HL-60 (cell line): ENCODE results near the gene AQP12A.
"Not testable (repeated sequence)": the region's sequence is repeated elsewhere in the genome, so short reads cannot be mapped to it uniquely, and the experiment has no call there.

ENCODE experiments used
- DNase-seq, 2 experiments: peaks; one replicate each; pipeline ENCODE4 v3.0.0-alpha.2; 2010 to 2020; ENCODE audit warnings: low read depth in 1 of 2, low spot score in 1 of 2
- H3K27ac ChIP-seq: fragments of 250-450 bp; sonication (Bioruptor Pico); replicated peaks from 2 replicates; pipeline ENCODE4 v1.5.1; 2020; ENCODE audit warnings: mild to moderate bottlenecking, moderate library complexity
- H3K27me3 ChIP-seq: fragments of 250-450 bp; sonication (Bioruptor Pico); 2 replicates; pipeline ENCODE4 v1.5.1; 2021; ENCODE audit warnings: mild to moderate bottlenecking, moderate library complexity; ENCODE audit not compliant: insufficient read depth, poor library complexity, severe bottlenecking
- H3K4me3 ChIP-seq: replicated peaks from 2 replicates; pipeline ENCODE4 v1.5.1; 2011; ENCODE audit warnings: mild to moderate bottlenecking, control low read depth, low read length; ENCODE audit not compliant: insufficient read depth
- CTCF ChIP-seq: IDR thresholded peaks from one replicate; pipeline ENCODE4 v1.5.1; 2011; ENCODE audit warnings: low read length, control low read depth, inconsistent platforms; ENCODE audit not compliant: insufficient read depth
- GABPA ChIP-seq: IDR thresholded peaks from 2 replicates; pipeline ENCODE4 v1.6.1; 2012; ENCODE audit warnings: low read depth
- POLR2AphosphoS5 ChIP-seq: IDR thresholded peaks from 2 replicates; pipeline ENCODE4 v1.6.1; 2012; ENCODE audit warnings: low read depth
- REST ChIP-seq: IDR thresholded peaks from 2 replicates; pipeline ENCODE4 v1.6.1; 2012; ENCODE audit warnings: low read depth; ENCODE audit not compliant: insufficient replicate concordance
- SPI1 ChIP-seq: IDR thresholded peaks from 2 replicates; pipeline ENCODE4 v1.6.1; 2012; ENCODE audit warnings: low read depth, mild to moderate bottlenecking, borderline replicate concordance

AQP12A gene

GRCh38 chr2:240689975-240690374, 1.7 kb upstream of the AQP12A start:
- Histone ChIP-seq H3K27ac (no peak overlapping the region), H3K4me3 (no peak overlapping the region), H3K27me3 (no peaks in the 10 kb centered on the region)
- no peak for TF ChIP-seq POLR2AphosphoS5
- TF ChIP-seq SPI1 = no peak
- no peak for TF ChIP-seq REST
- no peak for TF ChIP-seq GABPA
- no peak for TF ChIP-seq CTCF
- no peak for DNase-seq

DNA sequence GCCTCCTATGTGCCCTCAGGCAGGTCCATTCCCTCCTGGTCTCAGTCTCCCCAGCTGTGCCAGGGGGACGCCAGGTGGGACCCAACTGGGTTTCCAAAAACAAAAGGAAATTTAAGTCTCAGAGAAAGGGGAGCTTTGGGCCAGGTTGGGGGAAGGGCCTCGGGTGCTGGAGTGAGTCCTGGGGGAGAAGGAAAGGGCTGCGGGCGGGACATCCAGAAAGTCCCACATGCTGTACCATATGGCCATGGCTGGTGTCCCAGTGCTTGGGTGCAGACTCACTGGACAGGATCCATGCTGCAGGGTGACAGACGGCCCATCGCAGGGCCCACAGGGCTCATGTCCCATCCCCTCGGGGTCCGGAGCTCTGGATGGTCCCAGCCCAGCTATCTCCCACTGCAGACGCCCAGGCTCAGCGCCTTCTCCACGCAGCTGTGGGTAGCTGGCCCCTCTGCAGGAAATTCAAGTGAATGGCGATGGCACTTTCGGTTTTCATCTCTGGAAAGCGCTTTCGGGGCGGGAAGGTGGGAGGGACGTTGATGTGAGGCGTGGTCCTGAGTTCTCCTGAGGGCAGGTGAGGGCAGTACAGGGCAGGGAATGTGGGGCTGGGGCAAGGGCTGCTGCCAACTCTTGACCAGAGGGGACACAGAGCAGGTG, 1.1 kb upstream of the AQP12A start:
- H3K27me3 ChIP-seq, DNase-seq, H3K27ac ChIP-seq, H3K4me3 ChIP-seq: not testable (repeated sequence)

- not testable (repeated sequence) for H3K27ac ChIP-seq
Measured at GRCh38 chr2:240691075-240691427, 615 bp upstream of the AQP12A start.

GRCh38 chr2:240692583-240693561, 1.2 kb downstream of the AQP12A start:
- not testable (repeated sequence) for DNase-seq, H3K4me3 ChIP-seq, H3K27me3 ChIP-seq, H3K27ac ChIP-seq

More at GRCh38 chr2:240691075-240691427, 615 bp upstream of the AQP12A start:
- DNase-seq, H3K4me3 ChIP-seq, H3K27me3 ChIP-seq: not testable (repeated sequence)

- DNase-seq, H3K4me3 ChIP-seq, H3K27ac ChIP-seq, H3K27me3 ChIP-seq: not testable (repeated sequence)
Measured at GRCh38 chr2:240694304-240694703, 2.6 kb downstream of the AQP12A start.

GRCh38 chr2:240695593-240695992, 3.9 kb downstream of the AQP12A start:
- H3K27me3 ChIP-seq, DNase-seq, H3K4me3 ChIP-seq, H3K27ac ChIP-seq: not testable (repeated sequence)

GRCh38 chr2:240696469-240696868, 4.8 kb downstream of the AQP12A start:
- not testable (repeated sequence) for H3K27me3 ChIP-seq, DNase-seq, H3K4me3 ChIP-seq, H3K27ac ChIP-seq

DNA sequence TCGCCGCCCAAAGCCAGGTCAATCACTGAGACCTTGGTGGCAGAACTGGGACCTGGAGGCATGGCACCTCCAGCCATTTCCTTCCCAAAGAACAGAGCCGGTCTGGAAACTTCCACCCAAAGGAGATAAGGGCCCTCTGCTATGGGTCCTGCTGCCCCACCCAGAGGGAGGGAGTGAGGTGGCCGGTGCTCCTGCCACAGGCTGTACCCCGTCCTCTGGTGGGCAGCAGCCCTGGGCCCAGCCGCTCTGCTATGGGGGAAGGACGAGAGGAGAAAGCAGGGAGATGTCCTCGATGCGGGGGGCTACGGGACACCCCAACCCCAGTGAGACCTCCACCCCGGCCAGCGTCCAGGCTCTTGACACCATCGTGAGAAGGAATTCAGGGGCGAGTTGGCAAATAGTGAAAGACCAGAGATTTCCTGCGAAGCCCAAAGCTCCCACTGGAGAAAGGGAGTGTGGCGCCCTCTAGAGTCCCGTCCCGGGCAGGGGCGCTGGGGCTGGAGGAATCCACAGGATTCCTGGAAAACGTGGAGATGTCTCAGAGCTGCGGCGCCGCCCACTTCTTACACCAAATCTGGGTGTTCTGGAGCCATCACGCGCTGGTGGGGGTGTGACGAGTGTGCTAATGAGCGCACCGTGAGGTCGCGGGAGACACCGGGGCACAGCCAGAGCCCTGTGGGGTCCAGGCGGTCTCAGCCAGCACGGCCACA, 7.3 kb downstream of the AQP12A start:
- DNase-seq, H3K27me3 ChIP-seq, H3K4me3 ChIP-seq, H3K27ac ChIP-seq: not testable (repeated sequence)

DNA sequence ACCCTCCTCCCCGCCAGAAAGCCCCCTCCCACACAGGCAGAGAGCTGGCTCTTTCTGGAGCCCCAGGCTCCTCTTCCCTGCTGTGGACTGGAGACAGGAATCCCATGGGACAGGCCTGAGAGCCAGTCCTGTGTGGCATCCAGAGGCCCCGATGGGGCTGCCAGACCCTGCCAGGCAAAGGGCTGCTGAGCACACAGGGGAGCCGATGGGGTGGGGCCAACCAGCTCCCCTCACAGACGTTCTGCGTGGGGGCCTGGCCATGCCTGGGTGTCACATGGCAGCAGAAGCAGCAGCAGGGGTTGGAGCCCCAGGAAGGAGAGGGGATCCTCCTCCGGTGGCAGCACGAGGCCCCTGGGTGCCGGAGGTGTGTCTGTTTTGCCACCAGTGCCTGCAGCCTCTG, 8.2 kb downstream of the AQP12A start:
- not testable (repeated sequence) for H3K27me3 ChIP-seq, H3K27ac ChIP-seq, DNase-seq, H3K4me3 ChIP-seq

DNA sequence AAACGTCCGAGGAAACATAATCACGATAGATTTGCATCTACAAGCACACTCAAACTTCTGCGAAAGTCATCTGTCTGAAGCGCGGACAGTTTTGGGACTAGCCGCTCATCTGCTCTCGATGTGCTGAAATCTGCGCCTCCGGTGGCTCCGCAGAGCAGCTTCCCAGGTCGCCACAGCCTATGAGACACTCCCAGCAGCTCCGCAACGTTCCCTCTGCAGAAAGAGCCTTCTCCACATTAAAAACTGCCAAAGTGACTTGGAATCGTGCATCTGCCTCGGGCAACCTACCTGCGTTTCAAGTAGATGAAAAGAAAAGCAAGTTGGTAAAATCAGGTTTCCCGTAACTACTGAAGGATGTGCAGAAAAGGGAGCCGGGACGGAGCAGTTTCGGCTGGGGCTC, 8.9 kb downstream of the AQP12A start:
- not testable (repeated sequence) for H3K27ac ChIP-seq, H3K4me3 ChIP-seq, H3K27me3 ChIP-seq, DNase-seq
